HFFc6 (cell line): ENCODE results near the gene CA12. TPM values are rescaled to one million over a fixed set of nuclear protein-coding genes. Genes with fewer than 3 reads are reported as not detected.
A peak's percentile ranks its signal among the peaks of the same experiment; 100 is the strongest.

Source experiments
- DNase-seq: peaks from one replicate; pipeline ENCODE4 v3.0.0-alpha.2; 2018
- H3K27ac Mint-ChIP-seq: 2 replicates; pipeline ENCODE4 v1.8.0; 2020; ENCODE audit warnings: mild to moderate bottlenecking, mixed read lengths
- H3K27me3 Mint-ChIP-seq: 2 replicates; pipeline ENCODE4 v1.8.0; 2021; ENCODE audit warnings: mild to moderate bottlenecking, moderate library complexity, mixed read lengths; ENCODE audit not compliant: insufficient read depth
- H3K36me3 Mint-ChIP-seq: 2 replicates; pipeline ENCODE4 v1.8.0; 2021; ENCODE audit warnings: low read depth, mixed read lengths
- H3K4me1 Mint-ChIP-seq: 2 replicates; pipeline ENCODE4 v1.8.0; 2020; ENCODE audit warnings: low read depth, mixed read lengths
- H3K4me3 Mint-ChIP-seq: 2 replicates; pipeline ENCODE4 v1.8.0; 2020; ENCODE audit warnings: mild to moderate bottlenecking, moderate library complexity, mixed read lengths
- H3K9me3 Mint-ChIP-seq: 2 replicates; pipeline ENCODE4 v1.8.0; 2020; ENCODE audit warnings: mild to moderate bottlenecking, mixed read lengths
- total RNA-seq, 6 experiments: library from RNA; stranded (reverse); fragmentation: NEBNext Ultra II Directional; extraction: Animal tissue kit (Norgen Biotek cat#: 25700); gene quantifications; 2 replicates in 1 of 6; 3 replicates in 5 of 6; pipeline ENCODE4 v1.2.3, GENCODE V29; 2021
- TF ChIP-seq, protein P1 (sequence below): fragments of 200-600 bp; sonication (generic); IDR thresholded peaks from 2 replicates; pipeline ENCODE4 v1.5.0; 2021; ENCODE audit warnings: antibody characterized with exemption, mild to moderate bottlenecking

CA12 gene
- total RNA-seq, 6 experiments from 2014 or later = 8.3 to 18.2 (median 15.8) TPM

DNA sequence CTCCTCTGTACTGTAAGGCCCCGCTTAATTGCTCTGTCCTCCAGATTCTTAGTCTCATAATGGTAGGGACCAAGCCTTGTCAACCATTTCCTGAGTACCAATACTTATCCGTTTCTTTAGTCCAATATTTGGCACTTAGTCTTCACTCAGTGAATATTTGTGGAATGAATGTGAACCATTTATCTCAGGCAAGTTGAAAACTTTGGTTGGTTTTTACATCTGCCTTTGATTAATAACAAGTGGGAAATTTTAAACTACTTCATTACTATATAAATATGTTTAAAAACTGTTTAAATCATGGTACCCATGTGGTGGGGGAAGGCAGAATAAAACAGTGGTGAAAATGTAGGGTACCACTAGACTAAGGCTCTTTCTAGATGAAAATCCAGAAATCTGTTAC is 15.2 kb downstream of the CA12 start:
- Mint-ChIP-seq H3K36me3 (0 out of 2 replicates have a peak, but pooled peaks cover 3% of the 10 kb centered on the region), H3K27ac (peak overlapping the region; percentile 53), H3K9me3 (no peaks in the 10 kb centered on the region), H3K27me3 (peaks cover 9% of the 10 kb centered on the region), H3K4me3 (peak overlapping the region; percentile 4; the same call in 1 of the 2 replicates), H3K4me1 (peaks cover 46% of the 10 kb centered on the region)
- TF ChIP-seq, protein P1, sequence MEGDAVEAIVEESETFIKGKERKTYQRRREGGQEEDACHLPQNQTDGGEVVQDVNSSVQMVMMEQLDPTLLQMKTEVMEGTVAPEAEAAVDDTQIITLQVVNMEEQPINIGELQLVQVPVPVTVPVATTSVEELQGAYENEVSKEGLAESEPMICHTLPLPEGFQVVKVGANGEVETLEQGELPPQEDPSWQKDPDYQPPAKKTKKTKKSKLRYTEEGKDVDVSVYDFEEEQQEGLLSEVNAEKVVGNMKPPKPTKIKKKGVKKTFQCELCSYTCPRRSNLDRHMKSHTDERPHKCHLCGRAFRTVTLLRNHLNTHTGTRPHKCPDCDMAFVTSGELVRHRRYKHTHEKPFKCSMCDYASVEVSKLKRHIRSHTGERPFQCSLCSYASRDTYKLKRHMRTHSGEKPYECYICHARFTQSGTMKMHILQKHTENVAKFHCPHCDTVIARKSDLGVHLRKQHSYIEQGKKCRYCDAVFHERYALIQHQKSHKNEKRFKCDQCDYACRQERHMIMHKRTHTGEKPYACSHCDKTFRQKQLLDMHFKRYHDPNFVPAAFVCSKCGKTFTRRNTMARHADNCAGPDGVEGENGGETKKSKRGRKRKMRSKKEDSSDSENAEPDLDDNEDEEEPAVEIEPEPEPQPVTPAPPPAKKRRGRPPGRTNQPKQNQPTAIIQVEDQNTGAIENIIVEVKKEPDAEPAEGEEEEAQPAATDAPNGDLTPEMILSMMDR = no peak
- peak; percentile 41 for DNase-seq

DNA sequence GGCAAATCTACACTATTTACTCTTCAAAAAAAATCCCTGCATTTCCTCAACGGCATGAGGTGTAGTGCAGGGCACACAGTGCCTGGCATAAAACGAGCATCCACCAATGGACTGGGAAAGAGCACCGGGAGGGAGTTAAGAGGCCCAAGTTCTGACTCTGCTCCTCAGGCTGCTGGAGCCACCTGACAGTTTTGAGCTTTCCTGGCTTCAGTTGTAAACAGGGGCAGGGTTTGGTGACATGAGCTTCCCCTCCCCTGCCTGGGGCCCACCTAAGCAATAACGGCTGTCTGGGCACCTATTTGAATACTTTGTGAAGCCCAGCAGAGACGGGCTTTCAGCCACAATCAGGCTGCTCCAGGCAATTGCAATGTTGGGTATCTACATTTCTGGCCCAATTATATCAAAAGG is 16.4 kb downstream of the CA12 start:
- H3K27me3 Mint-ChIP-seq = peaks cover 13% of the 10 kb centered on the region
- DNase-seq = no peak
- H3K9me3 Mint-ChIP-seq = no peaks in the 10 kb centered on the region
- no peak overlapping the region for H3K4me3 Mint-ChIP-seq
- TF ChIP-seq, protein P1 = no peak
- H3K36me3 Mint-ChIP-seq = 0 out of 2 replicates have a peak, but pooled peaks cover 3% of the 10 kb centered on the region
- H3K4me1 Mint-ChIP-seq = peaks cover 38% of the 10 kb centered on the region
- H3K27ac Mint-ChIP-seq = peak overlapping the region; percentile 11; the same call in 1 of the 2 replicates

DNA sequence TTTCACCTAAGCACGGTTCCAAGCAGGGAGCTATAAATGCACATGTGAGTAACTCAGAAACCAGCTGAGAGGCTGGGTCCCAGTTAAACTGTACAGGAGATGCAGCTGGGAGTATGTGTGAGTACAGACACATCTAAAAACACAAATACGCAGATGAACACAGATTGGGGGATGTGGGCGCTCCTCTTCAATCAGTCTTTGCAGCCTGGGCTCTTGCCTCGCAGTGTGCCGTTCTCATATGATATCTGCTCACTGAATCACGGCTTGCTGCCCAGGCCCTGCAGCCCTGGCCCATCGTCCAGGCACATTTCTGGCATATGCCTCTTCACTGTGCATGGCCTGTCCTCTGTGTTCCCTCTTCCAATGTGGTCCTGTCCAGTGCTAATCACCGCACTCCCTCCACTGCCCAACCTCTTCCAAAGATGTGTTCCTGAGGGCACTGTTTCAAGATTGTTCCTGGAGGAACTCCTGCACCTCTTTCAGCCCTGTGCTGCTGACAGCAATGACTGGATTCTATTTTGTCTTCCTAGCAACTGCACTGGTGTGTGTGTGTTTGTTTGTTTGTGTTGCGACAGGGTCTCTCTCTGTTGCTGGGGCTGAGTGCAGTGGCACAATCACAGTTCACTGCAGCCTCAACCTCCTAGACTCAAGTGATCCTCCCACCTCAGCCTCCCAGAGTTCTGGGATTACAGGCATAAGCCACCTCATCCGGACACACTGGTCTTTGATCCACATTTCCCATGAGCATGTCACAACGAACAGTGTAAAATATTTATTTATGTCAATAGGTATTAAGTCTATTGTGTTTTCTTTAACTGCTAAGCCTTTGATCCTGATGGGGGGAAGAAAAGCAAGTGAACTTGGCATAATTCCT is 17.0 kb downstream of the CA12 start:
- Mint-ChIP-seq H3K9me3 (no peaks in the 10 kb centered on the region), H3K4me3 (no peak overlapping the region), H3K36me3 (0 out of 2 replicates have a peak, but pooled peaks cover under 1% of the 10 kb centered on the region), H3K27ac (peak overlapping the region; percentile 11; the same call in 1 of the 2 replicates), H3K27me3 (peaks cover 17% of the 10 kb centered on the region), H3K4me1 (peaks cover 34% of the 10 kb centered on the region)
- TF ChIP-seq, protein P1 = no peak
- no peak for DNase-seq

DNA sequence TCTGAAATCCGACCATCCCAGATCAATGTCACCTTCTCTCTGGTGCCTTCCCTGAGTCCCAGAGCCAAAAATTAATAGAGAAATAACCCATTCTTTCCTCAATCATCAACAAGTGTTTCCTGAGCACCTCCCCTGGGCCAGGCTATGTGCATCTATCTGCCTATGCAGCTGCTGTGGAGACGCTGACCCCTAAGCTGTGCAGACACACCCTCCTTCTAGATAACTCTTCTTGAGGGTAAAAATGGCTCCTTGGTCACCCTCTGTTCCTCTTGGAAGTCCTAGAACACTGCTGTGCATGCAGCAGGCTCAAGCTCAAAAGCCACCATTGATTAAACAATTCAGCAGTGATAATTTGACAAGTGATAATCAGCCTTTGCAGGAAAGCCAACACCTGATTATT is 18.4 kb downstream of the CA12 start:
- Mint-ChIP-seq H3K27ac (no peak overlapping the region), H3K4me1 (peaks cover 29% of the 10 kb centered on the region), H3K27me3 (peaks cover 15% of the 10 kb centered on the region), H3K4me3 (no peak overlapping the region), H3K9me3 (no peaks in the 10 kb centered on the region), H3K36me3 (no peaks in the 10 kb centered on the region)
- no peak for DNase-seq
- TF ChIP-seq, protein P1 = no peak

DNA sequence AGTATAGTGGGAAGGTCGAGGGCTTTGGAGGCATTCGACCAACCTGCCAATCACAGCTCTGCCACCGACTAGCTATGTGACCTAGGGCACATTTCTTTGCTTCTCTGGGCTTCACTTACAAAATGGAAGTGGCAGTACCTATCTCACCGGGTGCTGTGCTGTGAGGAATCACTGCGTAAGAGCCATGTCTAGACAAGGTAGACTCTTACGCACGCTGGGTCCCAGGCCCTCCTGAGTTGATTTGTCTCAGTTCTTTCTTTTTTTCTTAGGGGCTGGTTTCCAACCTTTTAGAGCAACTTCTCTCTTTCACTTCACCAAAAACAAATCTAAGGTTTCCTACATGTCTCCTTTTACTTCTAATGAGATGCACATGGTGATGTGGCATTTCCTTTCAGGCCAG is 18.8 kb downstream of the CA12 start:
- Mint-ChIP-seq H3K4me1 (peaks cover 29% of the 10 kb centered on the region), H3K4me3 (no peak overlapping the region), H3K36me3 (no peaks in the 10 kb centered on the region), H3K27ac (no peak overlapping the region), H3K27me3 (peaks cover 15% of the 10 kb centered on the region), H3K9me3 (no peaks in the 10 kb centered on the region)
- TF ChIP-seq, protein P1 = no peak
- no peak for DNase-seq
